ENCODE results near the gene NBEAL2.

DNA sequence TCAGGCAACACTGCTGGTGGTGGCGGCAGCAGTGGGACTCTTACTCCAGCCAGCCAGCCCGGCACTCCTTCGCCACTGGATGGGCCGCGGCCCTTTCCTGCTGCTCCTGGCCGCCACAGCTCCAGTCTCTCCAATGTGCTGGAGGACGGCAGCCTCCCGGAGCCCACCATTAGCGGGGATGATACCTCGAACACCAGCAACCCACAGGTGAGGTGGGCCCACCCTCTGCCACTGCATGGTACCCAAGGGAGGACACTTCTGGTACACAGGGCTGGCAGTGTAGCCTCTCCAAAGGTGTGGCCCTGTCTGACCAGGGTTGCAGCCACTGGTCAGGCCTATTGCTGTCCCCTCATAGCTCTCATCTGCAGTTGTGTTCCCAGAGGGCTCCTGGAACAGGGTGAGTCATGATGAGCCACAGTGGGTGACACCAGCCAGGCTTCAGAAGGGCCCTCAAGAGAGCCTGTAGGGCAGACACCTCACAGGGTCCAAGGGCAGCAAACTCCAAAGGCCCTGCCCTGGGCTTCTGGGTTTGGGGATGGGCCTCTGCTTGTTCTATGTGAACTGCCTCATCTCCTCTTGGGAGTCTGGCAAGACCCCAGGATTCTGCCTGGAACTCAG lies 20.8 kb downstream of the NBEAL2 start:
- TF ChIP-seq POLR2AphosphoS5 (IDR thresholded peaks at IDR 0.05): no peak
- TF ChIP-seq, protein P1, sequence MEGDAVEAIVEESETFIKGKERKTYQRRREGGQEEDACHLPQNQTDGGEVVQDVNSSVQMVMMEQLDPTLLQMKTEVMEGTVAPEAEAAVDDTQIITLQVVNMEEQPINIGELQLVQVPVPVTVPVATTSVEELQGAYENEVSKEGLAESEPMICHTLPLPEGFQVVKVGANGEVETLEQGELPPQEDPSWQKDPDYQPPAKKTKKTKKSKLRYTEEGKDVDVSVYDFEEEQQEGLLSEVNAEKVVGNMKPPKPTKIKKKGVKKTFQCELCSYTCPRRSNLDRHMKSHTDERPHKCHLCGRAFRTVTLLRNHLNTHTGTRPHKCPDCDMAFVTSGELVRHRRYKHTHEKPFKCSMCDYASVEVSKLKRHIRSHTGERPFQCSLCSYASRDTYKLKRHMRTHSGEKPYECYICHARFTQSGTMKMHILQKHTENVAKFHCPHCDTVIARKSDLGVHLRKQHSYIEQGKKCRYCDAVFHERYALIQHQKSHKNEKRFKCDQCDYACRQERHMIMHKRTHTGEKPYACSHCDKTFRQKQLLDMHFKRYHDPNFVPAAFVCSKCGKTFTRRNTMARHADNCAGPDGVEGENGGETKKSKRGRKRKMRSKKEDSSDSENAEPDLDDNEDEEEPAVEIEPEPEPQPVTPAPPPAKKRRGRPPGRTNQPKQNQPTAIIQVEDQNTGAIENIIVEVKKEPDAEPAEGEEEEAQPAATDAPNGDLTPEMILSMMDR (IDR thresholded peaks at IDR 0.05): no peak
